Suprapubic skin (tissue), 4 donors: Measurements from ENCODE around the gene MGP. TPM values are rescaled to one million over a fixed set of nuclear protein-coding genes. Genes with fewer than 3 reads are reported as not detected.

Source experiments
- DNase-seq, 2 donors: peaks; one replicate each; pipeline ENCODE4 v3.0.0-alpha.2; 2019; ENCODE audit warnings: low spot score in 2 of 2
- H3K27ac ChIP-seq: fragments of 200-600 bp; sonication (generic); one replicate; pipeline ENCODE4 v1.5.1; 2019
- H3K27me3 ChIP-seq: fragments of 200-600 bp; sonication (generic); one replicate; pipeline ENCODE4 v1.5.1; 2019
- H3K36me3 ChIP-seq: fragments of 200-600 bp; sonication (generic); one replicate; pipeline ENCODE4 v1.5.1; 2019
- H3K4me1 ChIP-seq: fragments of 200-600 bp; sonication (generic); one replicate; pipeline ENCODE4 v1.5.1; 2019
- H3K4me3 ChIP-seq: fragments of 200-600 bp; sonication (generic); one replicate; pipeline ENCODE4 v1.5.1; 2019; ENCODE audit warnings: mild to moderate bottlenecking
- H3K9me3 ChIP-seq: fragments of 200-600 bp; sonication (generic); one replicate; pipeline ENCODE4 v1.5.1; 2019
- CTCF ChIP-seq, 2 donors: fragments of 200-600 bp in 1 of 2; fragments of 450-650 bp in 1 of 2; sonication (generic) in 1 of 2; IDR thresholded peaks; one replicate each; pipeline ENCODE4 v1.5.1; 2016 to 2019; ENCODE audit warnings: antibody characterized with exemption in 2 of 2, mild to moderate bottlenecking in 1 of 2, moderate library complexity in 1 of 2
- EP300 ChIP-seq: sonication (generic); formaldehyde crosslinking; IDR thresholded peaks from one replicate; pipeline ENCODE4 v1.6.1; 2017; ENCODE audit warnings: antibody characterized with exemption
- POLR2A ChIP-seq, 2 donors: fragments of 450-650 bp; IDR thresholded peaks; one replicate each; pipeline ENCODE4 v1.6.1; 2017; ENCODE audit warnings: antibody characterized with exemption in 2 of 2, mild to moderate bottlenecking in 2 of 2, moderate library complexity in 2 of 2
- POLR2AphosphoS5 ChIP-seq, 3 donors: sonication (generic); formaldehyde crosslinking; IDR thresholded peaks; one replicate each; pipeline ENCODE4 v1.6.1; 2017; ENCODE audit warnings: antibody characterized with exemption in 3 of 3
- WGBS: methylation state at CpG from one replicate; pipeline ENCODE4 v1.1.5; 2018; 5-methylcytosine and 5-hydroxymethylcytosine counted together
- total RNA-seq, 4 donors: library from RNA; depleted of rRNA; stranded (reverse); fragments of >200 nt; gene quantifications; one replicate each; pipeline ENCODE4 v1.1.0, GENCODE V29; 2016

MGP gene
- total RNA-seq, 4 donors from 2014 or later = 43.5 to 135 (median 58.3) TPM

GRCh38 chr12:14884458-14884878 lies 1.2 kb downstream of the MGP start:
- H3K9me3 ChIP-seq = no peaks in the 10 kb centered on the region
- H3K4me3 ChIP-seq = peak overlapping the region; percentile 40
- H3K36me3 ChIP-seq = no peaks in the 10 kb centered on the region
- H3K27ac ChIP-seq = peak overlapping the region; percentile 81
- DNase-seq = peak; percentile 90 to 91
- peaks cover 29% of the 10 kb centered on the region for H3K4me1 ChIP-seq
- TF ChIP-seq POLR2A (IDR thresholded peaks at IDR 0.05) (no peak), POLR2AphosphoS5 (IDR thresholded peaks at IDR 0.05) (peak in 2 of 3 donors; percentile 12 to 50)
- no peaks in the 10 kb centered on the region for H3K27me3 ChIP-seq
- 1% methylated on average over 5 of the region's 5 CpGs for WGBS

- H3K4me3 ChIP-seq = peak overlapping the region; percentile 40
- H3K27me3 ChIP-seq = no peaks in the 10 kb centered on the region
- no peak for TF ChIP-seq EP300
- TF ChIP-seq CTCF (IDR thresholded peaks at IDR 0.05) = no peak
- no peak for TF ChIP-seq POLR2A (IDR thresholded peaks at IDR 0.05)
- TF ChIP-seq POLR2AphosphoS5 (IDR thresholded peaks at IDR 0.05) = no peak
- no peaks in the 10 kb centered on the region for H3K36me3 ChIP-seq
- WGBS = 61% methylated on average over 10 of the region's 10 CpGs
- no peaks in the 10 kb centered on the region for H3K9me3 ChIP-seq
- H3K4me1 ChIP-seq = peaks cover 28% of the 10 kb centered on the region
- no peak for DNase-seq
- peak overlapping the region; percentile 81 for H3K27ac ChIP-seq
Observed at GRCh38 chr12:14883686-14884085, 2.0 kb downstream of the MGP start.

GRCh38 chr12:14880890-14881453 lies 4.7 kb downstream of the MGP start:
- no peaks in the 10 kb centered on the region for H3K27me3 ChIP-seq
- no peak for DNase-seq
- H3K9me3 ChIP-seq = no peaks in the 10 kb centered on the region
- TF ChIP-seq CTCF (IDR thresholded peaks at IDR 0.05) = no peak
- no peak for TF ChIP-seq POLR2AphosphoS5 (IDR thresholded peaks at IDR 0.05)
- TF ChIP-seq POLR2A (IDR thresholded peaks at IDR 0.05) = no peak
- no peak for TF ChIP-seq EP300
- peaks cover 18% of the 10 kb centered on the region for H3K4me1 ChIP-seq
- no peak overlapping the region for H3K4me3 ChIP-seq
- 81% methylated on average over 6 of the region's 6 CpGs for WGBS
- H3K27ac ChIP-seq = no peak overlapping the region
- H3K36me3 ChIP-seq = no peaks in the 10 kb centered on the region

GRCh38 chr12:14879222-14879933 lies 6.3 kb downstream of the MGP start:
- DNase-seq = no peak
- H3K4me3 ChIP-seq = no peak overlapping the region
- WGBS = 71% methylated on average over 8 of the region's 8 CpGs
- no peaks in the 10 kb centered on the region for H3K36me3 ChIP-seq
- no peak overlapping the region for H3K27ac ChIP-seq
- no peaks in the 10 kb centered on the region for H3K27me3 ChIP-seq
- TF ChIP-seq POLR2AphosphoS5 (IDR thresholded peaks at IDR 0.05) (no peak), CTCF (IDR thresholded peaks at IDR 0.05) (no peak), POLR2A (IDR thresholded peaks at IDR 0.05) (no peak)
- no peaks in the 10 kb centered on the region for H3K9me3 ChIP-seq
- peaks cover 3% of the 10 kb centered on the region for H3K4me1 ChIP-seq

GRCh38 chr12:14878488-14878887 lies 7.2 kb downstream of the MGP start:
- Histone ChIP-seq H3K4me1 (no peaks in the 10 kb centered on the region), H3K27ac (no peak overlapping the region), H3K36me3 (no peaks in the 10 kb centered on the region), H3K9me3 (no peaks in the 10 kb centered on the region), H3K27me3 (no peaks in the 10 kb centered on the region), H3K4me3 (no peak overlapping the region)
- TF ChIP-seq CTCF (IDR thresholded peaks at IDR 0.05) = no peak
- TF ChIP-seq EP300 = no peak
- TF ChIP-seq POLR2AphosphoS5 (IDR thresholded peaks at IDR 0.05) = no peak
- 59% methylated on average over 1 of the region's 1 CpG for WGBS
- no peak for DNase-seq
